ENCODE results near the gene FBXO46.
A peak's percentile ranks its signal among the peaks of the same experiment; 100 is the strongest.

FBXO46 gene, protein sequence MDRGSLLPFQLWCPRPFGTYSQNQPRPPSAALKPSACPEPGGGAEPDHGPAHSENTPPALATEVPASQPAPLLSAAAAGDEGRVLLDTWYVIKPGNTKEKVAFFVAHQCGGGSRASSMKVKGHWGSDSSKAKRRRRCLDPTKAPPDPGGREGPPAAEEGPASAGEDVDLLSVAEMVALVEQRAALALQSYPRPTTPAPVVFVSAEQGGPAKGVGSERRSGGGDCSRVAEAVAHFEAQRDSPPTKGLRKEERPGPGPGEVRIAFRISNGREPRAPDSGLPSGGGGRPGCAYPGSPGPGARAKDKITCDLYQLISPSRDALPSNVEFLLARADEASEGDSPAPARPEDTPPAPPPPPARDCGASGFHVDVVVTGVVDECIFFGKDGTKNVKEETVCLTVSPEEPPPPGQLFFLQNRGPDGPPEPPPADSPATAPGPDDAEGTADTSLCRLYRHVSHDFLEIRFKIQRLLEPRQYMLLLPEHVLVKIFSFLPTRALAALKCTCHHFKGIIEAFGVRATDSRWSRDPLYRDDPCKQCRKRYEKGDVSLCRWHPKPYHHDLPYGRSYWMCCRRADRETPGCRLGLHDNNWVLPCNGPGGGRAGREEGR

DNA sequence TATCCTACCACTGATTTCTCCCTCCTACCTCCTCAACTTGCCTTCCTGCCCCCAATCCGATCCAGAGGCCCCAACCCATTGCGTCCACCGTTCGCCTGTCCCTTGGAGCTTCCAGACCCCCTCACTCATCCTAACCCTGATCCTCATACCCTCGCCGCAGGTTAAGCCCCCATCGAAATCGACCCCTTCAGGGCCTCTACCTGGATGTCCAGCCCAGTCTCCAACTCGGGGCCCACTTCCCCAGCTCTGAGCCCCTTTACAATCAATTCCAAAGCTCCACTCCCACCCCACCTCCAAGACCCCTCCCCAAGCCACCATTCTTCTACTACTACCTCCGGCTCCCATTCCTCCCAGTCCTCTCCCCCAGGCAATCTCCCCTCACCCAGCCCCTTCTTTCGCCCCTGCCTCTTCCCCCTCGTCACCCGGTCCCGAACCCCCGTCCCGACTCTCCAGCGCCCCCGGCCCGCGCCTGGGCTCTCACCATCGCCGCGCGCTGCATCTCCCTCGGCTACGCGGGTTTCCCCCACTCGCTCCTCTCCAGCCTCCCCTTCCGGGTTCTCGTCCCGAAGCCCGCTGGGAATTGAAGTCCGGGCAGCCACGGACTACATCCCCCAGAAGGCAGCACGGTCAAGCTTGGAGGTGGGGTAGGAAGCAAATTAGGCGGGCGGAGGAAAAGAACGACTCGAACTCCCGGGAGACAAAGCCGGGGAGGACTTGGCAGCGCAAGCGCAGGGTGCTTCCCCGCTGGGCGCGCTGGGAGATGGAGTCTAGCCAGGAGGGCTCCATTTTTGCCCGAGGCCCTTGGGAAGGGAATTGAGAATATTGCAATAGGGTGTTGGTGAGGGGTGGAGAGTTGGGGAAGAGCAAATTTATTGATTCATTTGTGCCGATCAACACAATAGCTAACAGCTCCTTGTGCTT is at the start of gene FBXO46:
FBXO46 (minus strand) TSS at position 529 of the 921 bp plus-strand sequence. CDS start 17,401 bp downstream, outside the sequence.
- DNase-seq: peak; percentile 88

DNA sequence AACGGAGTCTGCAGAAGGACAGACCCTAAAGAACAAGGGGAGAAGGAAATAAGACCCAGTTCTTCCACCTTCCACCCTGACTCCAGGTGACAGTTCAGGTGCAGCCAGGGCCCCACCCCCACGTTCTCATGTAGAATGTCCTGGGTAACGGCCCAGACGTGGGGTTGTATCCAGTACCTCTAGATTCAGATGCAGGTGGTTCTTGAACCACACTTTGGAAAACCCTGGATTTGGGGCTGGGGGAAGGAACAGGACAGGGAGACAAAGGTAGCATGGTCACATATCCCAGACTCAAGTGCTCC is 49.4 kb upstream of the FBXO46 start:
- DNase-seq: no peak

DNA sequence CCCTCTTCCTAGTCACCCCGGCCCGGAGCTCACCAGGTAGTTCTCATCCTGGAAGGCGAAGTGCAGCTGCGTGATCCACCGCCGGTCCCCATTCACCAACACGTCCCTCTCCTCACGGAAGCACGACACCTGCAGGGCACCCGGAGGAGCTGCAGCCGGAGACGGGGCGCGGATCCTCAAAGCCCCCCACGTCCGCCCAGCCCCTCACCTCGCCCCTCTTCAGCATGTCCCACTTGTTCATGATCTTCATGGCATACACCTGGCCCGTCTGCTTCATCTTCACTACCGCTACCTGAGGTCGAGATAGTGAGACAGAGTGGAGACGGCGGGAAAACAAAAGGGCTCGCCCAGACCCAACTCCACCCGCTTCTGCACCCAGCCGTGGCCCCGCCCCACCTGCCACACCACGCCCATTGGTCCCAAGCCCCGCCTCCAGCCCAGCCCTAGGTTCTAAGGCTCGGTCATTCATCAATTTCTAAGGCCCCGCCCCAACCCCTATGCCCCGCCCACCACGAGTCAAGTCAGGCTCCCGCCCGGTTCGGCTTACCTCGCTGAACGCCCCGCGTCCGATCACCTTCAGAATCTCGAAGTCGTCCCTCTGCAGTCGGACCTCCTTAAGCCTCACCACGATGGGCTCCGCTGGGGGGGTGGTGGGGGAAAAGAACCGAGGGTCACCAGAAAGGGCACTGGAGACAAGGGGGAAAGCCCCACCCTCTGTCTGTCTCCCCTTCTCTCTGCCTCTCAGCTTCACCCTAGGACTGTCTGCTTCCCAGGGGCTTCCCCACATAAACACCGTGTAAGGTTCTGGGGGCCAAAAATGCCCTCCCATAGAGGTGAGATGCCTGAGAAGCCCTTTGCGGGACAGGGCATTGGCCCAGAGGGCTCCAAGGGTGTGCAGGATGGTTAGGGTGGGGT is 48.8 kb upstream of the FBXO46 start:
- DNase-seq: peak; percentile 62

DNA sequence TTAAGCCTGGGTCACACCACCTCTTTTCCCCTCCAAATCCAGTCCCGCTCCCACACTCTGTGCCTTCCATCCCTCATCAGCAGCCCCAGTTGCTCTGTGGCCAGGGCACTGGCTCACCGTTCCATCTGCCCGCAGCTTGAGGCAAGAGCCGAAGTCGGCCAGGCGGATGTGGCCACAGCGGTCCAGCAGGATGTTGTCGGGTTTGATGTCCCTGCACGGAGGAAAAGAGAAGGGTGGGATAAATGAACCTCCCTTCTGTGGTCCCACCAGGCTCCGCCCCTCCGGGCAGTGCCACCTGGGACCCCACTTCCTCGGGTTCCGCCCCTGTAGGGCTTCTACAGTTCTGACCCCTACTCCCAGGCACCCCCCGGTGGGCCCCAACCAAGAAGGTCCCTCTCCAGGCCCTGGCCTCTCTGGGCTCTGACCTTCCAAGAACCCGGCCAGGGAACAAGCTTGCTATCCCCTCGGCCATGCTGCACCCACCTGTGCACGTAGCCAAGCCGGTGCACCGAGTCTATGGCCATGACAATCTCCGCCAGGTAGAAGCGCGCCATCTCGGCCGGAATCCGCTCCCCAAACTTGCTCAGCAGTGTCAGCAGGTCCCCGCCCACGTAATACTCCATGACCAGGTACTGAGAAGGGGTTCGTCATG is 47.4 kb upstream of the FBXO46 start:
- no peak for DNase-seq

DNA sequence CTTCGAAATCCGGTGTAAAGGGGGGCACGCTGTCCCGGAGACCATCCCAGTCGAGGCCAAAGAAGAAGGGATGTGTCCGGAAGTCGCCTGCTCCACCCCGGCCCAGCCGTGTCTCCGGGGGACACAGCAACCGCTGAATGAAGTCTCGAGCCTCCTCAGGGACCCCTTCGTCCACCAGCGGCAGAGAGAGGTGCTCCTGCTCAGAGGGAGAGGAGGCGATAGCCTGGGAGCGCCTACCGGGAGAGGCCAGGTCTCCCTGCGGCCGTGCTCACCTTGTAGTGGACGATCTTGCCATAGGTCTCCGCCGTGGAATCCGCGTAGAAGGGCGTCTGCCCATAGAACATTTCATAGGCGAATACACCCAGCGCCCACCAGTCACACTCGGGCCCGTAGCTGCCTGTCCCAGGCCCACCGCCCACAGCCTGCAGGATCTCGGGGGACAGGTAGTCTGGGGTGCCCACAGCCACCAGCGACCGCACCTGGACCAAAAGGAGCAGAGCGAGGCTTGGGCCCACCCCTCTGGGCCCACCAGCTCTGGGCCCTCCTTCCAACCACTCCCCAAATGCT is 46.8 kb upstream of the FBXO46 start:
- no peak for DNase-seq

DNA sequence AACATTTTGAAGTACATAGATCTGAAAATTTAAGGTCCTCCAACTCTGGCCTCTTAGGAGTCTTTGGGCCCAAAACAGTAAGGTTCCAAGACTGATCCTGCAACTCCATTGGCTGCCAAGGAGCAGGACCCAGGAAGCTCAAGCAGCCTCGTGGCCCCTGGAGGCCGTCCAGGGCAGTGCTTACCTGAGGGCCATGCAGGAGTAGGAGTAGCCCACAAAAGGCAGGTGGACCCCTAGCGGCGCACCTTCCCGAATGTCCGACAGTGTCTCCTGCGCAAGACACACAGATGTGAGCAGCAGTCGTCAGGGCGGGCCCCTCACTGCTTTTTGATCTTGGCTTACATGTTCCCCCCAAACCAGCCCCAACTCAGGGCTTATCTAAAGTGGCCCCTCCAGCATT is 44.1 kb upstream of the FBXO46 start:
- DNase-seq: no peak

DNA sequence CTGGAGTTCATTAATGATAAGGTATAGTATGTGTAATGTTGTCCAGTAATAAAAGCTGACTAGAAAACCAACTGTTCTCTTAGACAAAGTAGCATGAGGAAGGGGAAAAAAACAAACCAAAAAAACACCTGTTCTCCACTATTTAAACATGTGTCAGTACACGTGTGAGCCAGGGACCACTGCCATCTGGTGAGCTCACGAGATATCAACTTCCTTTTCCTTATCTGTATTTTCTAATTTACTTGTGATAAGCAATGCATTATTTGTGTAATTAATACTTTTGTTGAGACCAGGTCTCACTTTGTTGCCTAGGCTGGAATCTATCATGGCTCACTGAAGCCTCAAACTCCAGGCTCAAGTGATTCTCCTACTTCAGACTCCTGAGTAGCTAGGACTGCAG is 42.7 kb upstream of the FBXO46 start:
- DNase-seq: no peak

DNA sequence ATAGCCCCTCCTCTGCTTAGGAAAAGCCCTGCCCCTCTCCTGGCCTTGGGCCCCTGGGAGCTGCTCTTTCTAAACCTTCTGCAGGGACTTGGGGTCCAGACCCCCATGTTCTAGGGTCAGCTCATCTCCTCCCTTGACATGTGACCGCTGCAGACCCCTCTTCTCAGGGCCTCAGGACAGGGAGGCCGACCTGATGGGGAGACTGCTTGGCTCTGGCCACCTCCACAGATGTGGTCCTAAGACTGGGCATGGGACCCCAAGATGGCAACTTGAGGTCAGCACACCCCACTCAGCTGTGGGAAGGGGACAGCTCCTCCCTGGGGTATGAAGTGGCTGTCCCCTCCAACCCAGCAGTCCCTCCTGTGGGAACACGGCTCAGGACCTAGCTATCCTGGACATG is 42.2 kb upstream of the FBXO46 start:
- no peak for DNase-seq

DNA sequence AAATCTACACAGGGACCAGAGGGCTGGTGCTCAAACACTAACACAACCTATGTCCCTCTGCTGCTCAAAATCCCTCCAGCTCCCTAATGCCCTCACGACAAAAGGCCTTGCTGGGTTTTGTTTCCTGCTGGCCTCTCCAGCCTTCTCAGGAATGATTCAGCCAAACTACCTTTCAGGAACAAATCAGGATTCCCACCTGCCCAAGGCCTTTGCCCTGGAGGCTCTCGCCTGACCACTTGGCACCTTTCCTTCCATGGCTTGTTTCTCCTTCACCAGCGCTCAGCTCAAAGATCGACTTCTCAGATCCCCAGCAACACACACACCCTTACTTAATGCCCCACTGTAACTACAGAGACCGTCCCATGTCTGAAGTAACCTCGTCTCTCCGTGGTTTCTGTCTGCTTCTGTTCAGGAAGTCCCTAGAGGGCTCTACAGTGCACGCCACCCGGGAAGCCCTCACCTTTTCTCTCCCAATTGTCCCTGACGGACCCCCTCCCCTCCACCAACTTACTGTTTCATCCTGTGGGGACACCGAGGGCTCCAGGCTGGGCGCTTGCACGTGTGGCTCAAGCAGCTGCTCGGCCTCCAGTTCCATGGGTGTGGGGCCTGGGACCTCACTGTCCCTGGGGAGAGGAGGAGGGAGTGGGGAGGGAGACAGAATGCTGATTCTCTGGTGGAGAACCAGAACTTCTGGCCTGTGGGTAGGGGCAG is 41.6 kb upstream of the FBXO46 start:
- no peak for DNase-seq

DNA sequence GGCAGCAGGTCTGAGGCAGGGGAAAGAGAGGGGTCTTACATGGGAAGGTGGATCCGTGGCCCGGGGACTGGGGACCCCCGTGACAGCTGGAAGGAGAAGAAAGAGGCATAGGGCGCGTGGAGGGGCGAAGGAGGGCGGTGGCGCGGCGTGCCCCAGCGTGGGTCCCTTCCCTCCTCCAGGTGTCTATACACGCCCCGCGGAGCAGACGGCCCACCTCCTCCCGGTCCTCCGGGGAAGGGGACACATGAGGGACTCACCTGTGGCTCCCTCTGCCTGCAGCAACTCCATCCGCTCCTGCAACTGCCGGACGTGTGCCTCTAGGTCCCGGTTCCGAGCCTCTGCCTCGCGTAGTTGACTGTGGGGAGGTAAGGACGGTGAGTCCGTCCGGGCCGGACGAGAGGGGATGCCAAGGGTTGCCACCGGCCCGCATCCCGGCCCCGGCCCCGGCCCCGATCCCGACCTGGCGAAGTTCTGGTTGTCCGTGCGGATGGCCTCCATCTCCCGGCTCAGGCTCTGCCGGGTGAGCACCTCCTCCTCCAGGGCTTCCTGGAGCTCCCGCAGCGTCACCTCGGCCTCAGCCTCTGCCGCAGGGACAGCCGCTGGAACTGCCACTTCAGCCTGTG is 40.7 kb upstream of the FBXO46 start:
- no peak for DNase-seq

DNA sequence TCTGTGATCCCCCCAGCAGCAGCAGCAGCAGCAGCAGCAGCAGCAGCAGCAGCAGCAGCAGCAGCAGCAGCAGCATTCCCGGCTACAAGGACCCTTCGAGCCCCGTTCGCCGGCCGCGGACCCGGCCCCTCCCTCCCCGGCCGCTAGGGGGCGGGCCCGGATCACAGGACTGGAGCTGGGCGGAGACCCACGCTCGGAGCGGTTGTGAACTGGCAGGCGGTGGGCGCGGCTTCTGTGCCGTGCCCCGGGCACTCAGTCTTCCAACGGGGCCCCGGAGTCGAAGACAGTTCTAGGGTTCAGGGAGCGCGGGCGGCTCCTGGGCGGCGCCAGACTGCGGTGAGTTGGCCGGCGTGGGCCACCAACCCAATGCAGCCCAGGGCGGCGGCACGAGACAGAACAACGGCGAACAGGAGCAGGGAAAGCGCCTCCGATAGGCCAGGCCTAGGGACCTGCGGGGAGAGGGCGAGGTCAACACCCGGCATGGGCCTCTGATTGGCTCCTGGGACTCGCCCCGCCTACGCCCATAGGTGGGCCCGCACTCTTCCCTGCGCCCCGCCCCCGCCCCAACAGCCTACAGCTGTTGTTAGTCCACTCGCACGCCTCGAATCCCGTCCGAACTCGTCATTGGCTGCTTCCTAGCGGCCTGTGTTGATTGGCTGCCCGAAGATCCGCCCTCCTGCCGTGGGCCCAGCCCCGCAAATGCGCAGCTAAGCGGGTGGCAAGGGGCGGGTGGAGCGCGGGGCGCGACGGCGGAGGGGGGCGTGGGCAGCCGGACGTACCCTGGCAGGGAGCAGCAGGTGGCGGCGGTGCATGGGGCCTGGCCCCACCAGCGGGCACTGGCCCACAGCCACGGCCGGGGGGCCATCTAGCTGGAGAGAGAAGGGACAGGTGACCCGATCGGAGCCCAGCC is 39.8 kb upstream of the FBXO46 start:
- peak; percentile 83 for DNase-seq

DNA sequence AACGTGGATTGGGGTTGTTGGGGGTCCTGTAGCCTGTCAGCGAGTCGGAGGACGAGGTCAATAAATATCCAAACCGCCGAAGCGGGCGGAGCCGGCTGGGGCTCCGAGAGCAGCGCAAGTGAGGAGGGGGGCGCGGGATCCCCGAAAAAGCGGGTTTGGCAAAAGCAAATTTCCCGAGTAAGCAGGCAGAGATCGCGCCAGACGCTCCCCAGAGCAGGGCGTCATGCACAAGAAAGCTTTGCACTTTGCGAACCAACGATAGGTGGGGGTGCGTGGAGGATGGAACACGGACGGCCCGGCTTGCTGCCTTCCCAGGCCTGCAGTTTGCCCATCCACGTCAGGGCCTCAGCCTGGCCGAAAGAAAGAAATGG is 39.1 kb upstream of the FBXO46 start:
- DNase-seq: peak; percentile 58

DNA sequence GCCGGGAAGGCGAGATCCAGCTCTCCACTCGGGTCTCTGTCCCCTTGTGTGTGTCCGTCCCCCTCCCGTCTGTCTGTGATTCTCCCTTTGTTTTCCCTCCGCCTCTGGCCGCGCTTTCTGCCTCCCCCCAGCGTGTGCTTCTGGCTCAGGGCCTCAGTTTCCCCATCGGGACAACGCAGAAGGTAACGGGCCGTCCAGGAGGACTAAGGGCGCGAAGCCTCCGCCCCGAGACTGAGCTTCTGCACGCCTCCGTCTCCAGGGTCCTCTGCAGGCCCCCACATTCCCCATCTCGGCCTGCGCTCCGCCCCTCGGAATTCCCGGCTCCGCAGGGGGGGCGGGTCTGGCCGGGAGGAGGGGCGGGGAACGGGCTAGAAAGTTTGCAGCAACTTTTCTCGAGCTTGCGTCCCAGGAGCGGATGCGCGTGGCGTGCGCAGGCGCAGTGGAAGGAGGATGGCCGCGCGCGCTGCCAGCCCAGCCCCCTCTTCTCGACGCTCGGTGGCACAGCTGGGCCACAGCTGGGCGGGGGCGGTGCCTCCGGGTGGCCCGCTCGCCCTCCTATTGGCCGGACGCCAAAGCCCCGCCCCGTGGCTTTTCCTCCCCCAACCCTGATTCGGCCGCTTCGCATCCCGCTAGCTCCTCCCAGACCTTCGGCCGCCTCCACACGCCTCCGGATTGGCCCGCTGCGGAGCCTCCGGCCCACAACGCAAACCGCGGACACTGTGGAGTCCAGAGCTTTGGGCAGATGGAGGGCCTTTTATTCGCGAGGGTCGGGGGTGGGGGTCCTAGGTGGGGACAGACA is 38.5 kb upstream of the FBXO46 start, which contains the start of gene SIX5:
SIX5 (minus strand) TSS at position 269 of the 799 bp plus-strand sequence. CDS start 408 bp downstream, outside the sequence.
- DNase-seq: peak; percentile 88

DNA sequence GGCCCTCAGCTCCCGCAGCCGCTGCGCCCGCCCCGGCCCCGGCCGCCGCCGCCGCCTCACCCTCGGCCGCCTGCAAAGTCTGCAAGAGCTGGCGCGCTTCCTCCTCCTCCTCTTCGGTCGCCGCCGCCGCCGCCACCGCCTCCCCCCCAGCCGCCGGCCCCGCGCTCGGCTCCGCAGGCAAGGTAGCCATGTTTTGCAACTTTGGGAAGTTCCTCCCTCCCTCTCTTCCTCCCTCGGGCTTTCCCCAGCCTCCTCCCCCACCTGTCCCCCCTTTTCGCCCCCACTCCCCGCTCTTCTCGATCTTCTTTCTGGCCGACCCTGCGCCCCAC is 37.9 kb upstream of the FBXO46 start:
- no peak for DNase-seq

DNA sequence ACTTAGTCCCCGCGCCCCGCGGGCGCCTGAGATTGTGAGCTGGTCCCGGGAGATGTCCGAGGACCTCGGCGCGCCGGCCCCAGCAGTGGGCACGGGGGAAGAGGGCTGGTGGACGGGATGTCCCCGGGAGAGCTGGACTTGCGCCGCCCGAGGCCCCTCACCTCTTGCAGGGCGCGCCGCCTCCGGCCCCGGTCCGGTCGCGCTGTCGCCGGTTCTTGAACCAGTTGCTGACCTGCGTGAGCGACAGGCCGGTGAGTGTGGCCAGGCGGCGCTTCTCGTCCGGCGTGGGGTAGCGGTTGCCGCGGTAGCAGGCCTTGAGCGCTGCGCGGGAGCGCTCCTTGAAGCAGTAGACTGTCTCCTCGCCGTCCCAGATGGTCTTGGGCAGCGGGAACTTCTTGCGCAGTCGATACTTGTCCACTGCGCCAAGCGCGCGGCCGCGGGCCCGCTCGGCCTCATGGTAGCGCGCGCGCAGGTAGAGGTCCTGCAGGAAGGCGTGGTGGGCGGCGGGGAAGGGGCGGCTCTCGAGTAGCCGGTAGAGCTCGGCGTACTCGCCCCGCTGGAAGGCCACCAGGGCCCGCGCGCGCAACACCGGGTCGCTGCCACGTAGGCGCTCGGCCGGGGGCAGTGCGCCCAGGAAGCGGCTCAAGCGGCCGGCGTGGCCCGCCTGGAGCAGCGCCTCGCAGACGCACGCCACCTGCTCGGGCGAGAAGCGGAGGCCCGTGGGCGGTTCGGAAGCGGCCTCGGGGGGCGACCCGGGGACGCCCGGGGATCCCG is 37.4 kb upstream of the FBXO46 start:
- no peak for DNase-seq

DNA sequence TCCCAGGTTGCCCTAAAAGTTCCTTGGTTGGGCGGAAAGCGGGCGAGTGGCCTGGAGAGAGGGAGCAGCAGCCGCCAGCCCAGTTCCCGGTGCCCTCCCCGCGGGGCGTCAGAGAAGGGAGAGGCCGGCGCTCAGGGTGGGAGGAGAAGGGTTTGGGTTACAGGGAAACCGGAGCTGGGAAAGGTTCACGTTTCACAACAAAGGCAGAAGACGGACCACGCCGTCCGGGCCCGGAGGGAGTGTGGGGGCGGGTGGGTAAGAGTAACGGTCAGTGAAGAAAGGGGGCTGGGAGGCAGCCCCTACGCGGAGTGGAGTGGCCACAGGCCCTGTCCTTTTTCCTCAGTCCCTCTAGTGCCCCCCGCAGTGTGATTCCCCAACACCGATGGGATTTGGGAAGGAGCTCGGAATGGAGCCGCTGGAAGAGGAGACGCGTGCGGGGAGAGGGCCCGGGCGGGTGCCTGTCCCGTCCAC is 36.7 kb upstream of the FBXO46 start:
- DNase-seq: no peak

DNA sequence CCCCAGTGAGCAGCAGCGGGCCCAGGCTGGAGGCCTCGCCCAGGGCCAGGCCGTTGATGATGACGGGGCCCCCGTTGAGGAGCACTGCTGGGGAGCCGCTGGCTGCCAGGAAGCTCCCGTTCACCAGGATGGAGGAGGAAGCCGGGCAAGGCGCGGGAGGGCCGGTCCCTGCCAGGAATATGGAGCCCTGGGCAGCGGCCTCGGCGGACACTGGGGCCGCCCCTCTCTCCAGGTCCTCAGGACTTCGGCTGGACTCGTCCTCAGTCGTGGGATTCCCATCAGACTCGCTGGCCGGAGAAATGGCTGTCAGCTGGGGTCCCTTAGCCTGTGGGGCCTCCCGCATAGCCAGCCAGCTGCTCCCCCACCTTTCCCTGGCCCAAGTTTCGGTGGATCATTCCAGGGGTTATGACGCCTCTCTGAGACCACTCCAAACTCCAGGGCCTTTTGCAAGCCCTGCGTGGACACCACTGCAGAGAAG is 36.2 kb upstream of the FBXO46 start:
- DNase-seq: no peak
